Parathyroid adenoma (tissue), 2 donors: Measurements from ENCODE around the gene DNAJC16.
"Not testable (repeated sequence)": the region's sequence is repeated elsewhere in the genome, so short reads cannot be mapped to it uniquely, and the experiment has no call there.

Source experiments
- H2AFZ ChIP-seq: fragments of 300-600 bp; sonication (generic); one replicate; pipeline ENCODE4 v1.7.0; 2017; ENCODE audit warnings: antibody characterized with exemption, mild to moderate bottlenecking
- H3K27ac ChIP-seq: fragments of 300-600 bp; sonication (generic); one replicate; pipeline ENCODE4 v1.7.0; 2017
- H3K27me3 ChIP-seq: fragments of 300-600 bp; sonication (generic); one replicate; pipeline ENCODE4 v1.7.0; 2017; ENCODE audit warnings: low read length; ENCODE audit not compliant: control insufficient read depth, insufficient read depth
- H3K36me3 ChIP-seq: fragments of 300-600 bp; sonication (generic); one replicate; pipeline ENCODE4 v1.7.0; 2017; ENCODE audit warnings: low read length; ENCODE audit not compliant: control insufficient read depth, insufficient read depth
- H3K4me1 ChIP-seq: fragments of 300-600 bp; sonication (generic); one replicate; pipeline ENCODE4 v1.7.0; 2017; ENCODE audit warnings: control low read depth
- H3K4me2 ChIP-seq: fragments of 300-600 bp; sonication (generic); one replicate; pipeline ENCODE4 v1.7.0; 2017; ENCODE audit warnings: low read length
- H3K4me3 ChIP-seq: fragments of 300-600 bp; sonication (generic); one replicate; pipeline ENCODE4 v1.7.0; 2017; ENCODE audit warnings: low read depth, low read length
- H3K79me2 ChIP-seq: fragments of 300-600 bp; sonication (generic); one replicate; pipeline ENCODE4 v1.7.0; 2017; ENCODE audit warnings: control low read depth
- H3K9ac ChIP-seq: fragments of 300-600 bp; sonication (generic); one replicate; pipeline ENCODE4 v1.7.0; 2017; ENCODE audit warnings: mild to moderate bottlenecking
- H3K9me3 ChIP-seq: fragments of 300-600 bp; sonication (generic); one replicate; pipeline ENCODE4 v1.7.0; 2017; ENCODE audit warnings: low read length; ENCODE audit not compliant: control insufficient read depth
- TF ChIP-seq, protein P1 (sequence below): fragments of 300-600 bp; sonication (generic); IDR thresholded peaks from one replicate; pipeline ENCODE4 v1.7.0; 2017; ENCODE audit warnings: antibody characterized with exemption, mild to moderate bottlenecking
- donor health status: primary hyperparathyroidism.

DNAJC16 gene

DNA sequence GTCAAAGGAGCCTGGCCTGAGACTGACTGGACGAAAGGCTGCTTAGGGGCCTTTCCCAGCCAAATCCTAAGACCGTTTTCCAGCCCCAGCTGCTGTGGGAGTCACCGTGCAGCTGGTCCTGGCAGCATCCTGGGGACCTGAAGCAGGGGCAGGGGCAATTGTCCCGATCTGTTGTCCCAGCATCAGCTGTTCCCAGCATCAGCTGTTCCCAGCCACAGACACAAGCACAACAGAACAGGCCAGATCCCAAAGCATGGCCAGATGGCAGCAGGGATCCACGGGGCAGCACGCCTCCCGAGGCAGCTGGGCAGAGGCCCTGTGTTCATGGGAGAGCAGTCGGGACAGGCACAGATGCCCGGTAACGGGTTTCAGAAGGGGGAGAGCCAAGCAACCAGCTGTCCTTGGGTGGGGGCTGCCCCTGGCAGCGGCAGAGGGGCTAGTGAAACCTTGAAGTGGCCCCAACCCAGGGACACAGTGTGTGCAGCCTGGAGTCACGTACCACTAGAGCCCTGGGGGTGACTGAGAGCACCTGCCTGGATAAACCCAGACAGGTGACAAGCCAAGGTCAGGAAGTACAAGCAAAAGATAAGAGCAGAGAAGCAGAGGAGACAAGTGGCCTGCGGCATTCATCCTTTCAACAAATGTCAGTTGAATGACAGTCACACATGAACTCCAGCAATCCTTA lies 37.5 kb upstream of the DNAJC16 start:
- no peak overlapping the region for H3K4me2 ChIP-seq
- H3K36me3 ChIP-seq, result no peaks in the 10 kb centered on the region
- H3K9ac ChIP-seq, result no peak overlapping the region
- TF ChIP-seq, protein P1, sequence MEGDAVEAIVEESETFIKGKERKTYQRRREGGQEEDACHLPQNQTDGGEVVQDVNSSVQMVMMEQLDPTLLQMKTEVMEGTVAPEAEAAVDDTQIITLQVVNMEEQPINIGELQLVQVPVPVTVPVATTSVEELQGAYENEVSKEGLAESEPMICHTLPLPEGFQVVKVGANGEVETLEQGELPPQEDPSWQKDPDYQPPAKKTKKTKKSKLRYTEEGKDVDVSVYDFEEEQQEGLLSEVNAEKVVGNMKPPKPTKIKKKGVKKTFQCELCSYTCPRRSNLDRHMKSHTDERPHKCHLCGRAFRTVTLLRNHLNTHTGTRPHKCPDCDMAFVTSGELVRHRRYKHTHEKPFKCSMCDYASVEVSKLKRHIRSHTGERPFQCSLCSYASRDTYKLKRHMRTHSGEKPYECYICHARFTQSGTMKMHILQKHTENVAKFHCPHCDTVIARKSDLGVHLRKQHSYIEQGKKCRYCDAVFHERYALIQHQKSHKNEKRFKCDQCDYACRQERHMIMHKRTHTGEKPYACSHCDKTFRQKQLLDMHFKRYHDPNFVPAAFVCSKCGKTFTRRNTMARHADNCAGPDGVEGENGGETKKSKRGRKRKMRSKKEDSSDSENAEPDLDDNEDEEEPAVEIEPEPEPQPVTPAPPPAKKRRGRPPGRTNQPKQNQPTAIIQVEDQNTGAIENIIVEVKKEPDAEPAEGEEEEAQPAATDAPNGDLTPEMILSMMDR, result no peak
- H3K4me1 ChIP-seq, result no peaks in the 10 kb centered on the region
- H2AFZ ChIP-seq, result no peak overlapping the region
- H3K79me2 ChIP-seq, result no peaks in the 10 kb centered on the region
- no peaks in the 10 kb centered on the region for H3K27me3 ChIP-seq
- no peak overlapping the region for H3K4me3 ChIP-seq
- H3K27ac ChIP-seq, result no peak overlapping the region
- no peaks in the 10 kb centered on the region for H3K9me3 ChIP-seq

DNA sequence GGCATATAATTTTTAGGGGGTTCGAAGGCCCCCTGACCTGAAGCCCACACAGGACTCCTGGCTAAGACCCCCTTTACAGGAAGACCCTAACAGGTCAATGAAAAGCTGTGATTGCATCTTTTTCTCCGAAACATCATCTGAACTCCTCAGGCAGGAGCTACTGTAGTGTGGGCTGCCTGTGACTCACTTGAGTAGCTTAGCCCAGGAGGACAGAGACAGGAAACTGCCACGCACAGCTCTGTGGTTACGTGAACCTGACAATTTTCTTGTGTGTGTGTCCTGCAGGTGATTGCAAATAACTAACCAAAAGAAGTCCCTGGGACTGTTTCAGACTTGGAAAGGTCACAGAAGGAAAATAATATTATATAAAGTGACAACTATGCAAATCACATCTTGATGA lies 35.6 kb upstream of the DNAJC16 start:
- not testable (repeated sequence) for H3K4me3 ChIP-seq, H3K4me1 ChIP-seq, H2AFZ ChIP-seq, H3K36me3 ChIP-seq, H3K27ac ChIP-seq, H3K27me3 ChIP-seq, H3K4me2 ChIP-seq, H3K9me3 ChIP-seq, H3K9ac ChIP-seq, H3K79me2 ChIP-seq

DNA sequence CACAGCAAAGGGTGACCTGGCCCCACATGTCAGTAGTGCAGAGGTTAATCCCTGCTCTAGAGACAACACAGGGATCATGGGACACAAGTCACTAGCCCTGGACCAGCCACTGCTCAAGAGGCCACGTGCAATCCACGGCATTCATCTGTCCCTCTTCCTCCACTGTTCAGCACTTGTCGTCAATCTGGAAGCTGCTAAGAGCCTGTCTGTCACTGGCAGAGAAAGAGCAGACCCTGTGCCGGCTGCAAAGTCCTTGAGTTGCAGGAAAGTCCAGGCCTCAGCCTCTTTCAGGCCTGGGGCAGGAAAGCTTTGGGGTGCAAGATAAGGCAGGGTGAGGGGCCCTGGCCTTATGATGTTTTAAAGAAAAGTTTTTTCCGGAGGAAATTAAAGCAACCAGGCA lies 34.1 kb upstream of the DNAJC16 start:
- H3K27ac ChIP-seq, result no peak overlapping the region
- H3K4me3 ChIP-seq, result no peak overlapping the region

DNA sequence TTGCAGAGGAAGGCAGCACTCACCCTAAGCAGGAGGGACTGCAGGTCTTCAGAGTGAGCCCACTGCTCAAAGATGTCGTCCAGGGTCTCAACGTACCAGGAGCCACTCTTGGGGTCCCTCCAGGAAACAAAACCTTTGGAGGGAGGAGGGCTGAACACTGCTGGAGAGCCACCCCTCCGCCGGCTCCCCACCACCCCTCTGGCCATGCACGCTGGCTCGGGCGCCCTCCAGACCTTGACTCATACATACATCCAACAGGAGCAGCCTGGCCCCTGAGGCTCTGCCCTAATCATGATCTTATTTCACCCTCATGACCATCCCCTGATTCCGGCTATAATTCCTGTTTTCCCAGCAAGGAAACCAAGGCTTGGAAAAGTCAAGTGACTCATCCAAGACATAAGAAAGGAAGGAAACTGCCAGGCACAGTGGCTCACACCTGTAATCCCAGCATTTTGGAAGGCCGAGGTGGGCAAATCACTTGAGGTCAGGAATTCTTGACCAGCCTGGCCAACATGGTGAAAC lies 32.7 kb upstream of the DNAJC16 start:
- Histone ChIP-seq H2AFZ (no peak overlapping the region), H3K36me3 (no peaks in the 10 kb centered on the region), H3K27ac (no peak overlapping the region)

More for the DNA sequence above, 34.1 kb upstream of the DNAJC16 start:
- TF ChIP-seq, protein P1, result no peak
- Histone ChIP-seq H2AFZ (no peak overlapping the region), H3K79me2 (no peaks in the 10 kb centered on the region), H3K9me3 (no peaks in the 10 kb centered on the region), H3K4me1 (no peaks in the 10 kb centered on the region), H3K9ac (no peak overlapping the region), H3K36me3 (no peaks in the 10 kb centered on the region), H3K4me2 (no peak overlapping the region), H3K27me3 (no peaks in the 10 kb centered on the region)

More for the DNA sequence above, 32.7 kb upstream of the DNAJC16 start:
- no peak overlapping the region for H3K9ac ChIP-seq
- no peak overlapping the region for H3K4me2 ChIP-seq
- no peaks in the 10 kb centered on the region for H3K27me3 ChIP-seq
- TF ChIP-seq, protein P1, result no peak
- H3K9me3 ChIP-seq, result no peaks in the 10 kb centered on the region
- H3K4me1 ChIP-seq, result no peaks in the 10 kb centered on the region
- no peaks in the 10 kb centered on the region for H3K79me2 ChIP-seq
- H3K4me3 ChIP-seq, result no peak overlapping the region
